DND-41 (cell line): ENCODE data around the gene COL6A3.

ENCODE experiments used
- ATAC-seq: fragments of 200-7000 bp; cut with Tn5 transposase; 3 replicates; pipeline ENCODE4 v1.9.1; 2021; ENCODE audit warnings: low read depth; ENCODE audit not compliant: insufficient read depth
- DNase-seq: peaks from one replicate; pipeline ENCODE4 v3.0.0-alpha.2; 2020
- H2AFZ ChIP-seq: 2 replicates; pipeline ENCODE4 v1.6.0; 2012; ENCODE audit warnings: low read depth, low read length
- H3K27ac ChIP-seq: 2 replicates; pipeline ENCODE4 v1.5.1; 2012; ENCODE audit warnings: low read length, inconsistent platforms
- H3K27me3 ChIP-seq: fragments of 200-600 bp; sonication (generic); 2 replicates; pipeline ENCODE4 v1.6.0; 2012; ENCODE audit warnings: low read length, mild to moderate bottlenecking, inconsistent platforms; ENCODE audit not compliant: insufficient read depth, poor library complexity
- H3K36me3 ChIP-seq: 2 replicates; pipeline ENCODE4 v1.5.1; 2012; ENCODE audit warnings: low read length, inconsistent platforms; ENCODE audit not compliant: insufficient read depth
- H3K4me1 ChIP-seq: 2 replicates; pipeline ENCODE4 v1.5.1; 2012; ENCODE audit warnings: mild to moderate bottlenecking, low read length; ENCODE audit not compliant: insufficient read depth
- H3K4me2 ChIP-seq: 2 replicates; pipeline ENCODE4 v1.6.0; 2012; ENCODE audit warnings: mild to moderate bottlenecking, moderate library complexity, low read length, inconsistent platforms; ENCODE audit not compliant: insufficient read depth
- H3K4me3 ChIP-seq, 2 experiments: fragments of 200-600 bp in 1 of 2; shearing (Covaris generic) in 1 of 2; 2 replicates each; pipeline ENCODE4 v1.5.1; 2012 to 2016; ENCODE audit warnings: inconsistent platforms in 2 of 2, low read length in 2 of 2, mild to moderate bottlenecking in 2 of 2, low read depth in 1 of 2, moderate library complexity in 1 of 2
- H3K79me2 ChIP-seq: 2 replicates; pipeline ENCODE4 v1.6.0; 2012; ENCODE audit warnings: low read length, inconsistent platforms; ENCODE audit not compliant: insufficient read depth
- H3K9ac ChIP-seq: 2 replicates; pipeline ENCODE4 v1.6.0; 2012; ENCODE audit warnings: low read depth, mild to moderate bottlenecking, inconsistent platforms, low read length, moderate library complexity
- H3K9me3 ChIP-seq: 2 replicates; pipeline ENCODE4 v1.5.1; 2012; ENCODE audit warnings: low read length, moderate library complexity, mild to moderate bottlenecking, inconsistent platforms; ENCODE audit not compliant: insufficient read depth, severe bottlenecking
- H4K20me1 ChIP-seq: 2 replicates; pipeline ENCODE4 v1.6.0; 2012; ENCODE audit warnings: low read length; ENCODE audit not compliant: insufficient read depth
- CTCF ChIP-seq: IDR thresholded peaks from 2 replicates; pipeline ENCODE4 v1.5.1; 2012; ENCODE audit warnings: borderline replicate concordance, low read length, moderate library complexity, mild to moderate bottlenecking; ENCODE audit not compliant: poor library complexity, severe bottlenecking; ENCODE audit errors: extremely low read depth
- EZH2 ChIP-seq: IDR thresholded peaks from 3 replicates; pipeline ENCODE4 v1.6.1; 2012; ENCODE audit warnings: borderline replicate concordance, low read depth, mild to moderate bottlenecking, moderate library complexity, low read length, inconsistent platforms; ENCODE audit not compliant: severe bottlenecking

The COL6A3 gene

GRCh38 chr2:237301595-237301994 lies 112.4 kb downstream of the COL6A3 start:
- no peak overlapping the region for H3K9ac ChIP-seq
- TF ChIP-seq CTCF (no peak), EZH2 (no peak)
- H3K4me1 ChIP-seq = no peaks in the 10 kb centered on the region
- H3K36me3 ChIP-seq = no peaks in the 10 kb centered on the region
- H3K4me2 ChIP-seq = no peak overlapping the region
- no peak overlapping the region for H2AFZ ChIP-seq
- H3K9me3 ChIP-seq = peaks cover 3% of the 10 kb centered on the region
- DNase-seq (no peak), ATAC-seq (no peak)
- H3K79me2 ChIP-seq = no peaks in the 10 kb centered on the region
- no peak overlapping the region for H3K4me3 ChIP-seq
- H4K20me1 ChIP-seq = no peaks in the 10 kb centered on the region
- H3K27me3 ChIP-seq = no peaks in the 10 kb centered on the region
- no peak overlapping the region for H3K27ac ChIP-seq

GRCh38 chr2:237300739-237301138 lies 113.2 kb downstream of the COL6A3 start:
- peaks cover 3% of the 10 kb centered on the region for H3K9me3 ChIP-seq
- H4K20me1 ChIP-seq = no peaks in the 10 kb centered on the region
- H3K9ac ChIP-seq = no peak overlapping the region
- H3K4me2 ChIP-seq = no peak overlapping the region
- H3K27ac ChIP-seq = no peak overlapping the region
- no peak overlapping the region for H2AFZ ChIP-seq
- DNase-seq = no peak
- no peaks in the 10 kb centered on the region for H3K4me1 ChIP-seq
- no peak overlapping the region for H3K4me3 ChIP-seq
- H3K27me3 ChIP-seq = peaks cover 4% of the 10 kb centered on the region
- ATAC-seq = no peak
- no peak for TF ChIP-seq CTCF
- TF ChIP-seq EZH2 = no peak
- H3K36me3 ChIP-seq = no peaks in the 10 kb centered on the region
- H3K79me2 ChIP-seq = no peaks in the 10 kb centered on the region

- H3K9ac ChIP-seq = no peak overlapping the region
- TF ChIP-seq EZH2 (no peak), CTCF (no peak)
- no peak overlapping the region for H3K4me2 ChIP-seq
- no peak overlapping the region for H3K4me3 ChIP-seq
- no peaks in the 10 kb centered on the region for H3K79me2 ChIP-seq
- no peak for DNase-seq
- H3K9me3 ChIP-seq = peaks cover 3% of the 10 kb centered on the region
- H3K27ac ChIP-seq = no peak overlapping the region
- H3K27me3 ChIP-seq = peaks cover 4% of the 10 kb centered on the region
- no peaks in the 10 kb centered on the region for H3K4me1 ChIP-seq
- ATAC-seq = no peak
- H2AFZ ChIP-seq = no peak overlapping the region
- no peaks in the 10 kb centered on the region for H3K36me3 ChIP-seq
- H4K20me1 ChIP-seq = no peaks in the 10 kb centered on the region
Measured at GRCh38 chr2:237299906-237300305, 114.1 kb downstream of the COL6A3 start.
